ENCODE results near the gene SHISAL1. TPM values are rescaled to one million over a fixed set of nuclear protein-coding genes. Genes with fewer than 3 reads are reported as not detected.

The SHISAL1 gene
- total and polyA plus RNA-seq, 10 donors = 0.10 to 0.47 (median 0.22) TPM

Other genes with a start within 250 kb of the SHISAL1 start
- 100 to 1,000 TPM; 129 to 226 (median 142) TPM for gene PARVG, start 132.0 kb downstream of the SHISAL1 start, total RNA-seq
- gene PARVG, start 132.0 kb downstream of the SHISAL1 start, polyA plus RNA-seq = 100 to 1,000 TPM; 118 to 214 (median 204) TPM
- 10 to 100 TPM; 12.9 to 20.5 (median 15.7) TPM for gene RTL6, start 185.3 kb upstream of the SHISAL1 start, total RNA-seq
- gene RTL6, start 185.3 kb upstream of the SHISAL1 start, polyA plus RNA-seq = 1 to 10 TPM; 1.9 to 5.8 (median 2.4) TPM